GM18867 (cell line): Measurements from ENCODE around the gene AGPS.

Experiments
- ATAC-seq: cut with Tn5 transposase; IDR thresholded peaks from one replicate; pipeline ENCODE4 v1.9.1; 2021; ENCODE audit warnings: mild to moderate bottlenecking, moderate library complexity; ENCODE audit not compliant: unreplicated experiment

Gene AGPS

DNA sequence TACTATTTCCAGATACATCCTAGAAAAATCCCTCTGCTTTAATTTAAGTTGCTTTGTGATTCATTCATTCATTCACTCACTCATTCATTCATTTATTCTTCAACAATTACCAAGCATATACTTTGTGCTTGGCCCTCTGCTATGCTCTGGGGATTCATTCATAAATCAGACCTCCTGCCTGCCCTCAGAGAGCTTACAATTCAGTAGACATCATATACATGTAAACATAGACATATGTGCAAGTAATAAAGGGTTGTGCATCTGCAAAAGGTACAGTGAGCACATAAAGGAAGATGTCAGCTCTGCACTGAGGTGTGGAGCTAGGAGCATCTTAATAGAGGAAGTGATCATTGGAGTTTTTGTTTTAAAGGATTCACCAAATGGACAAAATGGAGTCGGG is 189.4 kb downstream of the AGPS start:
- no peak for ATAC-seq

DNA sequence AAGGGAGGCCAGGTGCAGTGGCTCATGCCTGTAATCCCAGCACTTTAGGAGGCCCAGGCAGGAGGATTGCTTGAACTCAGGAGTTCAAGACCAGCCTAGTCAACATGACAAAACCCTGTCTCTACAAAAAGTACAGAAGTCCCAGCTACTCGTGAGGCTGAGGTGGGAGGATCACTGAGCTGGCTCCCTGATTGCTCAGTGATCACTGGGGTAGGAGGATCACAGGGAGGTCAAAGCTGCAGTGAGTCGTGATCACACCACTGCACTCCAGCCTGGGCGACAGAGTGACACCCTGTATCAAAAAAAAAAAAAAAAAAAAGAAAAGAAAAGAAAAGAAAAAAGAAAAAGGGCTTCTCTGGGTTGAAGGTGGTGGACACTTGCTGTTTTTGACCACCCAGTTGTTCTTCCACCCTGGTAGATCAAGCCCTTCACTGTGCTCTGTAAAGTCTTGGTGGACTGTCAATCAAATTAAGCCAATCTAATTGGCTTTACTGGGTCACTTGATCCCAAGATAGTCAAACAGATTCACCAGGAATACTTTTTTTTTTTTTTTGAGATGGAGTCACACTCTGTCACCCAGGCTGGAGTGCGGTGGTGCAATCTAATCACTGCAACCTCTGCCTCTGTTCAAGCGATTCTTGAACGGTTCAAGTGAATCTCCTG is 191.6 kb downstream of the AGPS start:
- no peak for ATAC-seq

DNA sequence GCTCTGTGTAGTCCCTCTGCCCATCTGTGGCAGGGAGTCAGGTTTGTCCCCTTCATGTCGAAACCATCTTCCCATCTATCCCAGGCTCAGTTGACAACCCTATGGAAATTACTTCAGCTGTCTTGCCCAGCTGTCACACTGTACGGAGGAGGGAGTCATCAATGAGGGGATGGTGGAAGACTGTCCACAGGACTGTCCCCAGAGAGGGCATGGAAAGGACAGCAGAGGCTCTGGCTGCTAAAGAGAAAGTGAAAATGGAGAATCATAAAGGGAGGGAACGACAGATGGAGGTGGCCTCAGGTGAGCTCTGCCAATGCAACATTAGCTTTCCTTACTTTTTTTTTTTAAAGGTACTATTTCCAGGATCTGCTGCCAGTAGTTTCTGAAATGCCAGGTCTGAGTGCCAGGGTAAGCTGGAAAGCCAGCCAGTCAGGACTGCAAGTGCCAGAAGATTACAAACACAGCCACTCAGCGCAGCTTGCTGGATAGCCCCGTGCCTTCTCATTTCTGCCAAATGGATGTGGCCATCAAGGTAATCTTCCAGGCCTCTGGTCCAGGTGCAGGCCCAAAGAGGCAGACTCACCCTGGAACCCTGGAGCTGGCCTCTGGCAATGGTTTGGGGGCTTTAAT is 192.8 kb downstream of the AGPS start:
- no peak for ATAC-seq

- ATAC-seq, result no peak
These were observed 193.6 kb downstream of the AGPS start for GRCh38 chr2:177586154-177586553.

DNA sequence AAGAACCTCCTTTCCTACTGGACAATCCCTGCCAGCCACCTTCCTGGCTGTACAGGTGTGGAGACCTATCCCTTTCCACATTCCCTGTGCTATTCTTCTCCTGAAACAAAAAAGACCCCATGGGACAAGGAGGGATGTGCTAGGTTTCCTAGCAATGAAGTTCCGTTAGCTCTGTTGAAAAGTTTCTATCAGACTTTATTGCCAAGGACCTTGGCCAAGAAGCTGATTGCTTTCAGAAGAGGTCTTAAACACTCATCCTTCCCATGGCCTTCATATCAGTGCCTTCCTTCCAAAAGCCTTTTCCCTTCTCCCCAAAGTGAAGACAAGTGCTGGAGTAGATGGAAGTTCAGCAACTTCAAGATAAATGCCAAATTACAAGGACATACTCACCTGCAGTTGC is 194.8 kb downstream of the AGPS start:
- ATAC-seq, result no peak

DNA sequence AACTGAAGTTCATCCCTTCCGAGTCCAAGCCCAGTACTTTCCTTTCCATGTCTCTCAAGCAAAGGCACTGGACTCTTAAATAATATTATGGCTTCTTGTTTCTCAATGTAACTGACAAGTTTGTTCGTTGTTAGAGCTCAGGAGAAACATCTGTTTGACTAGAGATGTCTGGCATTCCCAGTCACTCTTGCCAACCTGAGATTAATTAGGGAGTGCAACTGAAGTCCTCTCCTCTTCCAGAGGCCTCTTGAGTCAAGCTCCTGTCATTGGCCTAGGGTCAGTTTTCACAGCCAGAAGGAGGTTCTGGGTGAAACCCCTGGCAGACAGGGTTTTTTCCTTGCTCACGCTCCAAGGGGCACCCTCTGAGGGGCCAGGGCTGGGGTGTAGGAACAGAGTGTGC is 196.1 kb downstream of the AGPS start:
- ATAC-seq, result no peak

- ATAC-seq, result no peak
These were observed 196.6 kb downstream of the AGPS start for GRCh38 chr2:177589186-177589585.

DNA sequence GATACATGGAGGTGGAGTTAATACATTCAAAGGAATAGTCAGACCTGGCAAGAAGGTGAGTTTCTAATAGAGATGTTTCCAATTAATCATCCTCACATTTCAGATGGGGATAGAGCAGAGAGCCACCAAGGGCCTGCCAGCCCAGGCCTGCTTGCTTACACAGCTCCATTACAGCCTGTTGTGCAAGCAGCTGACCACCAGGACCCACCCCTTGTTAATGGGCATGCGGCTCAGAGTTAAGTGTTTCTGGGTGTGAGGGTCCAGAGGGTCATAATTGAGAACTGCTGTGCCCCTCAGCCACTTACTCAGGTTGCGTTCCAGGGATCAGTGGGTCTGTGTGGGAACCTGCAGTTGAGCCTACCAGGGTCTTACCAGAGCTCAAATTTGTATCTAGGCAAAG is 199.8 kb downstream of the AGPS start:
- no peak for ATAC-seq

DNA sequence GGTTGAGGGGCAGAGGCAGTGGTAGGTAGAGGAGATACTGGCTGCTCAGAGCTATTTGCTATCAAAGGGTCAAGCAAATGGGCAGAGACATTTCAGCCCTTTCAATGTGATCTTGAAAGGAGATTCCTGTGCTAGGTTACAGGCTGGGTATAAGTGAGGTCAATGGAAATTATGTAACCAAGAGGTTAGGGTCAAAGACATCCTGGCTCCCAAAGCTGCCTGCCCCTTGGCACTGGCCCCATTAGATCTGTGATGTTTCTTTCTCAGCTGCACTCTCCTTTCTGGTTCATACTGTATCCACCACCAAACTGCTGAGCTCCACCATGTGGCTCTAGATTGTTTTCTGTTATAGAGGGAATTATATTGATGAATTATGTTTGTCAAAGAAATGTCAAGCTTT is 200.4 kb downstream of the AGPS start:
- ATAC-seq, result no peak

- no peak for ATAC-seq
These were observed 200.8 kb downstream of the AGPS start for GRCh38 chr2:177593402-177593801.
